DMS53 treated with DMSO at 0.1 percent for 48 hours (cell line): ENCODE results near the gene ATP6V0B.

ENCODE experiments used
- DNase-seq: peaks from one replicate; lab custom pipeline; 2025; ENCODE audit not compliant: unreplicated experiment; lab: John Stamatoyannopoulos, UW

ATP6V0B gene

DNA sequence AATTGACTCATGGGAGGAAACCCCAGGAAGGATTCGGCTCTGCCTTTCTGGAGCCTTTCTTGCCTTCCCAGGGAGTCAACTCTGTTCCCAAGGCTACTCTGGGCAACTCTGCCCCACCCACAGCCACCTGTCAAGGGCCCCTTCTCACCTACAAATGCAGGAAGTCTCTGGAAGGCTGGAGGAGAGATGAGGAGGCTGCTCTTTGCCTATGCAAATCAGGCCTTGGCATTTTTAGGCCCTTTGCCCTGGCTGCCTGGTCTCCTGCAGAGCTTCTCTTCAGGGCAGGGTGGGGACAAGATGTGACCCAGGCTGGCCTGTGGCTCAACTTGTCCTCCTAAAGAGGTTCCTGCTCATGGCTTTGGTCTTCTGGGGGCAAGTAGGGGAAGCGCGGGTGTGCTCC is 51.1 kb downstream of the ATP6V0B start:
- DNase-seq = no peak

- no peak for DNase-seq
Measured at GRCh38 chr1:44027320-44027719, 52.6 kb downstream of the ATP6V0B start.
